GM19468 (cell line): Measurements from ENCODE around the gene DUSP10.

Source experiments
- ATAC-seq: cut with Tn5 transposase; IDR thresholded peaks from one replicate; pipeline ENCODE4 v1.9.1; 2021; ENCODE audit warnings: mild to moderate bottlenecking, moderate library complexity, moderate number of reproducible peaks; ENCODE audit not compliant: unreplicated experiment; ENCODE audit errors: extremely low read depth

The DUSP10 gene

DNA sequence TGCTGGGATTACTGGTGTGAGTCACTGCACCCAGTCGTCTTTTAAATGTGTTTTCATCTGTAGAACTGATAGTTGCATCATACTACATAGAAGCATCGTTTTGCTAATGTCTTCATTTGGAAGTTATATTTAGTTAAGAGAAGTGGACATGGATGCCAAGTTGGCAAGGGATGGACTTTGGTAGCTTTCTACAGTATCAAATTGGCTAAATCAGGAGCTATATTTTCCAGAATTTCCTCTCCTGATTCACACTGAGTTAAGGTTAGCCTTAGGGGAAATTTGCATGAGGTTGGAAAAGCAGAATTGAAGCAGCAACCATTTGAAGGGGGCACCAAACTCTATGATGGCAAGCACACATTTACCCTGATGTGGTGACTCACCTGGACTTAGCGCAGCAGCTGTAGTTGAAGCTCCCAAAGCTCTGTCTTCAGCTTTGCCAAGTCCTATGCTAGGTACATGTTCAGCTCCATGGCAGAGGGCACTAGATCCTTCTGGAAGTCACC is 43.9 kb downstream of the DUSP10 start:
- ATAC-seq = no peak

DNA sequence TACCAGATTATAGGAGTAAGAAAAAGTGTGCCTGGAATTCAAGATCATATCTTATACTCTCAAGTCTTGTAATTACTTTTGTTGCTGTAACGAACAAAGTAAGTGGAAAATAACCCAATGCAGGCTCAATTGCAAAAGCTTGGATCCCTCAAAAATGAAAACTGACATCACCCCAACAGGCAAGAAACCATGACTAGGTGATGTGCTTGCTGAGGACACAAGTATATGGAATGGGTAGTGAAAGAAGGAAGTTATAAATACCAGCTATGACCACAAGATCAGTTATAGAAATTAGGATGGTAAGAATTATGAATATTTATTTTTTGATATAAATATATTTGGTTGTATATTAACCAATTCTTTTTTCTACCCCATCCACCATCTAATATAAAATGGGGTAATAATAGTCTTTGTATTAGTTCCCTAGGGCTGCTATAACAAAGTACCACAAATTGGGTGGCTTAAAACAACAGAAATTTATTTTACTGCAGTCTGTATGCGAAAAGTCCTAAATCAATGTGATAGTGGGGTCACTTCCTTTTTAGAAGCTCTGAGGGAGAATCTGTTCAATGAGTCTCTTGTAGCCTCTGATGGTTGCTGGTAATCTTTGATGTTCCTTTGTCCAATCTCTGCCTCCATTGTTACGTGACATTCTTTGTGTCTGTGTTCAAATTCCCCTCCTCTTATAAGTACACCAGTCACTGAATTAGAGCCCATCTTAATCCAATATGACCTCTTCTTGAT is 45.0 kb downstream of the DUSP10 start:
- no peak for ATAC-seq

DNA sequence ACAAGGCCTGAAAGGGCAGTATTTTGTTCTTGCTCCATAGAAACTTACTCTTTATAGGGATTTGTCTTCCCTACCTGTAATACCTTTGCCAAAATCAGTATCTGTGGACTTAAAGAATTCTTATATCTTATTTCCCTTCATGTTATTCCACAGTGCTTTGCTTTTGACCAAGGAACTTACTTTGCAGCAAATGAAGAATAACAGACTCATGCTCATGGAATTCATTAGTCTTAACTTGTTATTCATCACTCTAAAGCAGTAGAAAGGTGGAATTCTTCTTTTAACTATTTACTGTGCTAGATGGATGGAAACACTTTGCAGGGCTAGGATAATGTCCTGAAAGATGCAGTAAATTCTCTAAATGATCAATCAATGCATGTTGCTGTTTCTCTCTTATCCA is 45.9 kb downstream of the DUSP10 start:
- no peak for ATAC-seq

DNA sequence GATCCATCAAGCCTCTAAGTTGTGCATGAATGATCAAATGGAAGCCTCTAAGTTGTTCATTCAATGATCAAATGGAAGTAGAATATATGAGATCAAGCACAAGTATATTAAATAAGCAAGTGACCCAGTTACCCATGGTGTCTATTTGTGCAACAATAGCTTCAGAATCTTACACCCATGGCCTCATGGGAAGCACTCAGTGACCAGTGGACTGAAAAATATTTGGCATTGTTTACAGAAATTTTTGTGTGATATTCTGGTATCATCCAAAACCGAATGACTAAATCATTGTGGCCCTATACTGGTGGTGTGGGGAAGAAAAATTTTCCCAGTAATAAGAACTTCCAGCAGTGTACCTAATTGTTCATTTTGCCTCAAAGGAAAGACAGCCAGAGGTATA is 46.6 kb downstream of the DUSP10 start:
- no peak for ATAC-seq

DNA sequence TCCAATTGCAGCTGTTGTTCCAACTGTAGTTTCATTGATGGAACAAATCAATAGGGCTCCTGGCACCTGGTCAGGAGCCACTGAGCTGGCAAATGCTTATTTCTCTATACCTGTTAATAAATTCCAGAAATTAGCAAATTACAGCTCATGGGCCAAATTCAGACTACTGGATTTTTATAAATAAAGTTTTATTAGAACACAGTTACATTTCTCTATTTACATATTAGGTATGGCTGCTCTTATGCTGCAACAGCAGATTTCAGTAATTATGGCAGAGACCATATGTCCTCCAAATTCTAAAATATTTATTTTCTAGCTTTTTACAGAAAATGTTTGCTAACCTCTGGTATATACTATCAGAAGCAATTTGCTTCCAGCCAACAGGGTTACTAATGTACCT is 47.8 kb downstream of the DUSP10 start:
- ATAC-seq = no peak

DNA sequence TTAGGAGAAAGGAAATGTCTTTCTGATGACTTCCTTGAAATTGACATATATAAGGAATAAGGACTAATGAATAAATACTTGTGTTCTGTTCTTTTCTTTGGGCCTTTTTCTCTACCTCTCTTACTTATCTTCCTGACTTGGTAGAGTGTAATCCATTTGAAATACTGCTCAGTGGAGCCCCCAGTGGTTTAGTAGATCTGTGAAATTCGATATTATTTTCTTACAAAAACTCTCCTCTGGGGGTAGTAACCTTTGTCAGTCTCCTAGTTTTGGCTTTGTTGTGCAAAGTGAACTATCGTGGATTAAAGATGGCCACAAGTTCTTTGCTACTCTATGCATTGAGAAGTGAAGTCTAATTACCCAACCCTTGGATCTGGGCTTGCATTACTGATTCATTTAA is 48.8 kb downstream of the DUSP10 start:
- ATAC-seq = no peak

DNA sequence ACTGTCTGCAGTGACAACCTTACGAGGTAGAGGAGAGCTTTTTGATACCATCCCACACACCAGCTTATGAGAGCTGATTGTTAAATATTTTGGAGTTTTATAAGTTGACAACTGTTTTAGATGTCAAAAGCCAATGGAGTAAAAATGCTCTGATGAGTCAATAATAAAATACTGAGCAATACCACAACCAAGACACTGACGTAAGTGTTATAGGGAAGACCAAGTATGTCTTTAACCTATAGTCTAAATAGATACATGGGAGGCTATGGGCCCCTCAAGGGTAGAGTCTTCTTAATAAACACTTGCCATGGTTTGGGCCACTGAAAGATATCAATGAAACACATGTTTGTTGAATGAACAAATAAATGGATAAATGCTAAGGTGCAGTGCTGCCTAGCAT is 49.2 kb downstream of the DUSP10 start:
- no peak for ATAC-seq

DNA sequence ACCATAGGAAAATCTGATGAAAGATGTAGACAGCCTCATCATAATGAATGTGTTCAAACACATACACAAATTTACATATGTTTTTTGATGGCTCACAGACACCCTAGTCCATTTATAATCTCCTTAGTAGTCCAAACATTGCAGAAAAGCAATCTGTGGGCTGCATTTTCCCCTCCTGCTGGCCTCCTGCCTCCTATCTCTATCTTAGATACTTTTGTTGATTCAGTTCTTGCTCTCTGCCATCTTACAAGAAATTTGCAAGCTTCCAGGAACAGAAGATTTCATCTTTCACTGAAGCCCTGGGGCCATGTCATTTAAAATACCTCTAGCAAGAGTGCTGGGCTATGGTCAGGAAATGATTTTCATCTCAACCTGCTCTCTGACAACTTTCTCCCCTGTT is 50.6 kb downstream of the DUSP10 start:
- no peak for ATAC-seq

DNA sequence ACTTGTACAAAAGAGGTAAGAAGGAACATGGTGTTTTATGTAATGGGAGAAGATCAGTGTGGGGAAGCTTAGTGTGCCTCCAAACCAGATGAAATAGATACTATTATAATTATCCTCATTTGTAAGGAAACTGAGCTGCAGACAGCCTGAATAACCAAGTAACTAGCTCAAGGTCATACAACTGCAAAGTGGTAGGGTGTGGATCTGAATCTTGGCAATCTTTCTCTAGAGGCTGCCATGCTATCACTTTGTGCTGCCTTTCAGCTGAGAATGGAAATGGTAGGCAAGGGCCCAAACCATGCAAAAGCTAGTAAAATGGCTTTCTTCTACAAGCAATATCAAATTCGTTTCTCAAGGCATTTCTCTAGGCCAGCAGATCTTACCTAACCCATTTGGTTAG is 51.0 kb downstream of the DUSP10 start:
- no peak for ATAC-seq

DNA sequence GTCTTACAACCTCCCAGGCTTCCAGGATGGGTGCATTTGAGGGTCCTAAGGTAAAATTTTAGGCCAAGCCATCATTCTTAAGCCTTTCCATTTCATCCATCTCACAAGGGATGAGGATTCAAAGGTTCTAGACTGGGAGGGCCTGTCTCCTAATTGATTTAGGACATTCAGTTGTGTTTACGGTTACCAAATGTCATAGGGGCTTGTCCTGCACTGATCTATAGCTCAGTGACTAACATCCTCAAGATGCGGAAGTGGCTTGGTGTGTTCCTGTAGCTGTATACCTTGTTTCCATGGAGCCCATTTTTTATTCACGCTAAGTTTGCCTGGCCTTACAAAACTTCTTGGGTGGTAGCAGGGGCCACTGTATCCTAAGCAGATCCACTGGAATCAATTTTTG is 52.8 kb downstream of the DUSP10 start:
- ATAC-seq = no peak

DNA sequence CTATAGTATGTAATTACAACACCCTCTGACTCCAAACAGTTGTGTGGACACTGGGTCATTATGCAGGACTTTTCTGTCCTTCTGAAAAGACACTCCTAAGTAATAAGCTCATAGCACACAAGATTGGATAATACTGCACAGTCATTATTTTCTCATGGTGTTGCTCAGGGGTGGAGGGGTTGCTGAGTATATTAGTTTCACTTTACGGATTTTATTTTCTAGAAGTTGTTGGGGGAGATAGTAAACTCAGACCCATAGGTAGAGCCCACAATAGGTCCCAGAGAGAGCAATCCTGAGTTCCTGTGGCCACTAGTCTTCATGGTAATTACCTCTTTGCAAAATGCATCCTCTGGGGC is 53.4 kb downstream of the DUSP10 start:
- no peak for ATAC-seq

DNA sequence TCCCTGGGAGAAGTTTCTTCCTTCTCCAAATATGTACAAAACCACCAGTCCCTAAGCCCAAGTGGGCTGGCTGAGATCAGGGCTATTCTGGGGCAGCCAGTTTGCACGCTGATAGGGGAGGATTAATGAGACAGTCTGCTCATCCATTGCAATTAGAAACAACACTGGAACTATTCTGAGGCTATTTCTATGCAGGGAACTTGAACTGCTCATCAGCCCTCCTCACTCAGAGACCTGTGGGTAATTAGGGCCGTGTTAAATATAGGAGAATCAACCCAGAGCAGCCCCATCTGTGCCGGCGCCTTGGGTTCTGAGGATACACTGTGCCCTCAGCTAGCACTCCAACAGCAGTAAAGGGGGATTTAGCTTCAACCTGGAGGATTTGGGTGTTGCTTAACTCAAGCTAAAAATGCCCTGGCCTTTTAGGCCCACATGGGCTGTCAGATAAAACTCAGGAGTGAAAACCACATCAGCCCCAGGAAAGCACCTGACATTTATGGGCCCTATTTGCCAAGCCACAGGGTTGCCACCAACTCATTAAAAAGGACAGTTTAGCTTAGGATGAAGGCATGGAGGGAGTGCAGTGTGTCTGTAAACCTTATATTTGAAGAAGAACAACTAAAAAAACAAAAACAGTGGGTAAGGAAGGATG is 53.9 kb downstream of the DUSP10 start:
- no peak for ATAC-seq

DNA sequence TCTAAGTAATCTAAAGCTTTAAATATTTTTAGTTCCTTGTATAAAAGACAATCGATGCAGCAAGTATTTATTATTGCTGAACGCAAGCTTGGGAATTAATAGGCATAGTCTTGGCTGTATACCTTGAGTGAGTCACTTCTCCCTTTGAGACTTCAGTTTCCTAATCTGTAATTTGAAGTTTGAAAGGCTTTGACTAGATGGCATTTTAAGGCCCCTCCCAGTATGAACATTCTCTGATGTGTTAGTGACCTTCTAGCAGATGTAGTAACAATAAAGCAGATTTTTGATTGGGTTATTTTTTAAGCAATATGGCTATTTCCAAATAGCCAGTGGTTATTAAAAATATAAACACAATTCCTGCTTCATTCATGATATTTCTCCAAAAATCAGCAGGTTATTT is 58.2 kb downstream of the DUSP10 start:
- no peak for ATAC-seq

DNA sequence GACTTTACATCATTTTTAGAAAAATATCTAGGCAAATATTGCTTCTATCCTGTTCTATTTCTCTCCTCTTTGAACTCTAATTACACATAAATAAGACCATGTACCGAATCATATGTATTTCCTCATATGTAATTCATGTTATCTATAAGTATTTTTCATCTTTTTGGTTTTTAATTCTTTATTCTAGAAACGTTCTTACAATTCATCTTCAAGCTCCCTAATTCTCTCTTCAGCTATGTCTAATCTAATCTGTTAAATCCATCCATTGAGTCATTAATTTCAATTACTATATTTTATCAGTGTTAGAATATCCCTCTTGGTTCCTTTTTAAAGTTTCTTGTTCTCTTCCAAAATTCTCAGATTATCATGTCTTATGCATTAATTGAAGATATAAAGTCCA is 61.8 kb downstream of the DUSP10 start:
- ATAC-seq = no peak

DNA sequence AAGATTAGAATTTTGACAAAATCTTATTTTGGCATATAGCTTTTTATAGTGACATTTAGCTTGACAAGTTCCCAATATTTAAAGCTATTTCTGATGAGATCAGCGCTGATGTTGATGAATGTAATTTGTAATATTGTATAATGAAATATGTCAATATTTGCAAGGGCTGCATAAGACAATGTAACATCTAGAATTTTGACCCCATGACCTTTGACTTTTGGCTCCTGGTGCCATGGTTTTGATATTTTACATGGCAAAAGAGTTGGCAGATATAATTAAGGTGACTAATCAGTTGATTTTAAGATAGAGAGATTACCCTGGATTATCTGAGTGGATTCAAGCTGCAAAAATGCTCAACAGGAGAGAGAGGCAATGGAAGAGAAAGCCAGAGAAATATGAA is 63.9 kb downstream of the DUSP10 start:
- no peak for ATAC-seq

DNA sequence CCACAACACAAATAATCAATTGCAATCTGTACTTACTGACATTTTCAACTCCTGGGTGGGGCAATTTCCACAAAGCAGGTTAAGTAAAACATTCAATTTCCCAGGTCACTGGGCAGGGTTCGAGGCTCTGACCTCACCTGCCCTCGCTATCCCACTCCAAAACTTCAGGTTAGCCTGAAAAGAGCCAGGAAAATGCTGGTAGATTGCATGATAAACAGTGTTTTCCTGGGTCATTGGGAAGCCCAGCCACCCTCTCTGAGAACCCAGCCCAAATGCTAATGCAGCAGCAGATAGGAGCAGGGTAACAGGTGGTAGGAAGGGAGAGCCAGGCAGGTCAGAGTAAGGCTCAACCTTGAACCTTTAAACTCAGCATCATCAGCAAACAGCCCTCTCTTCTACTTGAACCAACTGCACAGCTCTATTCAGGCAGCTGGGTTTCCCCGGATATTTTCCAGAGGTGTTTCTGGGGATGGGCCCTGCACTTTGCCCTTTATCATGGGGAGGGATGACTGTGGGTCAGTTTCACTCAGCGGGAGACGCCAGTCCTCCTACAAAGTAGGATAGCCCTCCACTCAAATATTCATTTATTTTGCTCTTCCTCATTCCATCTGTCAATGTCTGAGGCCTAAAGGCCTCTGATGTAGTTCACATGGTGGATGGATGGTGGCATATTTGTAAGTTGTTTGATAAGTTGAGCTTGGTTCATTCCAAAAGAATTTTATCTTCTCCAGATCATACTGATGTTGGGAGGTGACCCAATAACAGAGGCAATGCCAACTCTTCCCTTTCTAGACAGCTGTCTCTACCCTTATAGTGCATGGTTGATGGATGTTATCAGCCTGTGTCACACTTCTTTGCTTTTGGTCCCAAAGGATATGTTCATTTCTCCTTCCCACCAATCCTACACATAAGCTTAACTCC is 65.7 kb downstream of the DUSP10 start:
- ATAC-seq = no peak

DNA sequence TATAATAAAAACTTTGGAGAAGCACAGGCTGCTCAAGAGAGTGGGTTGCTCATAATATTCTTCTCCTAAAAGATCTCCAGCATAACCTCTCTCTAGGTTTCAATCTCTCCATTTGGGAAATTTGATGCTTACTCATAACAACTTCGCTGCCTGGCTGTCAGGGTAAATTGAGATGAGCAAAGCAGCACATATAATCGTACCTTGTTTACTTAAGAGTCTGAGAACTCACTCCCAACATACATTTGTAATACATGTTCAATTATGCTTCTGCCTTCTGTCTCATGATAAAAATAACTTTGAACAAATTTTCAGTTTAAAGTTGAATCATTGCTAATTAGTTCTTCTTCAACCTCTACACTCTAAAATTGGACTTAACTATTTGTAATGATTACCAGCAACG is 68.9 kb downstream of the DUSP10 start:
- ATAC-seq = no peak

DNA sequence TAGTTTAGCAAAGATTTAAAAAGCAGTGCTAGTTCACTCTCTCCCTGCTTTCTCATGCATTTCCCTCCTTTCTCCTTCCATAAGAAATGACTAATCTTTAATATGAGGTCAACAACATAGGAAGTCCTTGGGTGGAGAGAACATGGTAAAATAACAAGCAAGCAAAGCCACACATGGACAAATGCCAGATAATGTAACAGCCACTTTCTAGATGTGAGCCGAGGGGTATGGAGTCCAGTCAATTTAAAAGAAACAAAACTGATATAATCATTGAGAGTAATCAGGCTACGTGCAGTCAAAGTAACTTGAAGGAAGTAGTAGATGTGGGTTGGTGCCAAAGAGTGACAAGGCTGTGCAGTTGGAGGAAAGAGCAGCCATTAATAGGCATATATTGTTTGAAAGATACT is 69.6 kb downstream of the DUSP10 start:
- ATAC-seq = no peak

DNA sequence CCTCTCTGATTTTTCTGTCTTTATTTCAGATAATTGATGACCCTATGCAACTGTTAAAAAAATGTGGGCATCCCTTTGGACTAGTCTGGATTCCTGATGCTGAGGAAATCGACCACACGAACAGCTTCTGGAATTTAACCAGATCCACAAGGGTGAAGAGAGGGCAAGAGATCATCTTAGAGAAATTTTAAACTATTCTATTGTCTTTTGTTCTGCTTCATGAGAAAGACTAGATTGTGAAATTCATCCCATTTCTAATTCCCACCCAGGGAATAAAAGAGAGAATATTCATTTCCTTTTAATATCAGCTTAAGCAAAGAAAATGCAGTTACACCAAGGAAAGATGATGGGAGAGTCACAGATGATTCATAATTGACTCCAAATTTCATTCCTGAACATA is 71.8 kb downstream of the DUSP10 start:
- ATAC-seq = no peak

DNA sequence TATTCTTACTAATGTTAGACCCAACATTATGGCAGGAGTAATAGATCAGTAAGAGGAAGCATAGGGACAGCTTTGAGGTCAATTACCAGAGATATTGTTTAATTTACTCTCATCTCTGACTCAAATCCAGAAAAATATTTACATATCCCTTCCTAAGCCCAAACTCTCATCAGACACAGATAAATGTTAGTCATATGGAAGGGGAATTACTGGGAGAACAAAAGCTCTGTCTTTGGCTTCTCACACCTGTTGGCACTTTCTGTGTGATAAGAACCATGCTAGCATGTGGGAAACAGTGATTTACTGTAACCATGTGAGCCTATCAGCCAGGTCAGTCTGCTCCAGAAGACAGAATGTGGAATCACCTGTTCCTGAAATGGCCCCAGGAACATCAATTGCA is 72.4 kb downstream of the DUSP10 start:
- no peak for ATAC-seq

DNA sequence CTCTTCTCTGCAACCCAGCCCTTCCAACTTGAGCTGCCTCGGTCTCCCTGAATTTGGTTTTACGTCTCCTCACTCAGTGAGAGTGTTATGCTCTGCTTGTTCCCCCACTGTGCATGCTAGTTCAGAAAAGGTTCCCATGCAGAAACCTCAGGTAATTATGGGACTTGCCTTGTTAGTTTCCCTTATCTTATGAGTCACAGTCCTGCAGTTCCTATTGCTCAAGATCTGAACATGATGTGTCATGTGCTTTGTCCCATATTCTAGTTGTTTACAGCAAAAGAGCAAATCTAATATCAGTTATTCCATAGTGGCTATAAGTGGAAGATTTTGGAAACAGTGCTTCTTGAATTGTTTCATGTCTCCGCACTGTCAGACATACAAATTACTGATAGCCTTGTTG is 74.4 kb downstream of the DUSP10 start:
- ATAC-seq = peak; percentile 36
